Panc1 (cell line): ENCODE data around the gene HAGHL. TPM values are rescaled to one million over a fixed set of nuclear protein-coding genes. Genes with fewer than 3 reads are reported as not detected.

Experiments
- ATAC-seq: fragments of 200-7000 bp; cut with Tn5 transposase; 2 replicates; pipeline ENCODE4 v1.9.1; 2020; ENCODE audit warnings: mild to moderate bottlenecking, moderate library complexity
- BruUV-seq: library from RNA; stranded (reverse); fragments of 400-500 nt; replicated peaks from 2 replicates; lab custom pipeline; 2021; lab: Mats Ljungman, UMichigan
- CTCF ChIA-PET: fragments of 300-600 bp; sonication (Branson Sonifier 250); formaldehyde crosslinking; loops from one replicate; lab custom pipeline; 2022; ENCODE audit warnings: antibody characterized with exemption; lab: Charles Lee
- POLR2A ChIA-PET: fragments of 300-600 bp; sonication (Branson Sonifier 250); formaldehyde crosslinking; loops from one replicate; lab custom pipeline; 2022; ENCODE audit warnings: antibody characterized with exemption; lab: Charles Lee
- DNase-seq: peaks from one replicate; pipeline ENCODE4 v3.0.0-alpha.2; 2010; ENCODE audit warnings: low read depth, low spot score
- H3K27ac ChIP-seq: 2 replicates; pipeline ENCODE4 v1.5.1; 2011; ENCODE audit warnings: mild to moderate bottlenecking, low read length, inconsistent platforms
- H3K27me3 ChIP-seq: fragments of 200-500 bp; sonication (Bioruptor generic); 2 replicates; pipeline ENCODE4 v1.6.0; 2014; ENCODE audit warnings: low read length, inconsistent platforms; ENCODE audit not compliant: control insufficient read depth, insufficient read depth
- H3K36me3 ChIP-seq: fragments of 200-500 bp; sonication (Bioruptor generic); 2 replicates; pipeline ENCODE4 v1.5.1; 2014; ENCODE audit warnings: inconsistent platforms, mild to moderate bottlenecking, low read length, moderate library complexity; ENCODE audit not compliant: control insufficient read depth, insufficient read depth
- H3K4me1 ChIP-seq: 2 replicates; pipeline ENCODE4 v1.5.1; 2011; ENCODE audit warnings: inconsistent platforms, mild to moderate bottlenecking, low read length, moderate library complexity; ENCODE audit not compliant: control insufficient read depth, insufficient read depth
- H3K4me3 ChIP-seq, 2 experiments: 2 replicates each; pipeline ENCODE4 v1.5.1; 2011 to 2012; ENCODE audit warnings: low read depth in 2 of 2, low read length in 2 of 2, mild to moderate bottlenecking in 2 of 2, inconsistent platforms in 1 of 2, moderate library complexity in 1 of 2
- H3K9me3 ChIP-seq: fragments of 200-500 bp; sonication (Bioruptor generic); 2 replicates; pipeline ENCODE4 v1.5.1; 2014; ENCODE audit warnings: low read depth, mild to moderate bottlenecking, inconsistent platforms, low read length, moderate library complexity; ENCODE audit not compliant: control insufficient read depth, insufficient read depth
- CTCF ChIP-seq: fragments of 450-650 bp; IDR thresholded peaks from 2 replicates; pipeline ENCODE4 v1.5.1; 2017; ENCODE audit warnings: mild to moderate bottlenecking
- POLR2AphosphoS5 ChIP-seq: IDR thresholded peaks from 2 replicates; pipeline ENCODE4 v1.6.1; 2012; ENCODE audit warnings: mild to moderate bottlenecking, low read depth, low read length, moderate library complexity
- REST ChIP-seq, 2 experiments: IDR thresholded peaks; 2 replicates each; pipeline ENCODE4 v1.6.1; 2011 to 2012; ENCODE audit warnings: low read depth in 2 of 2, control low read depth in 1 of 2, low read length in 1 of 2, mild to moderate bottlenecking in 1 of 2, moderate library complexity in 1 of 2; ENCODE audit not compliant: insufficient read depth in 1 of 2
- SIN3A ChIP-seq: IDR thresholded peaks from 2 replicates; pipeline ENCODE4 v1.6.1; 2012; ENCODE audit warnings: low read depth, mild to moderate bottlenecking, low read length, moderate library complexity, borderline replicate concordance; ENCODE audit not compliant: insufficient read depth
- TCF7L2 ChIP-seq: IDR thresholded peaks from 2 replicates; pipeline ENCODE4 v1.6.1; 2011; ENCODE audit warnings: mild to moderate bottlenecking, low read depth, low read length, inconsistent platforms
- in situ Hi-C: cut with HindIII; loops from 2 replicates; pipeline ENCODE4 v1.10.0; 2016; ENCODE audit warnings: low sequenced_read_pairs, low pct_unique_long_range_greater_than_20kb
- intact Hi-C: fragments of 100-400 bp; cut with micrococcal nuclease; formaldehyde crosslinking; loops from one replicate; pipeline ENCODE4 v1.10.0; 2022; ENCODE audit not compliant: unreplicated experiment
- total RNA-seq: library from RNA; stranded (reverse); gene quantifications from one replicate; pipeline ENCODE4 v1.2.1, GENCODE V29; 2021; ENCODE audit not compliant: unreplicated experiment

HAGHL gene
- total RNA-seq, 1 experiment from 2014 or later, result 41.1 TPM

GRCh38 chr16:682493-683395 is 44.2 kb upstream of the HAGHL start:
- Histone ChIP-seq H3K27me3 (no peaks in the 10 kb centered on the region), H3K27ac (peak overlapping the region; percentile 87), H3K4me3 (peak overlapping the region; percentile 66 to 71), H3K4me1 (peaks cover 18% of the 10 kb centered on the region), H3K36me3 (peaks cover 5% of the 10 kb centered on the region; the same call in 1 of the 2 replicates), H3K9me3 (no peaks in the 10 kb centered on the region)
- TF ChIP-seq TCF7L2 (no peak), POLR2AphosphoS5 (peak; percentile 28; the same call in 1 of the 2 replicates), REST (IDR thresholded peaks at IDR 0.05; ENCODE audit: insufficient read depth in 1 of 2, low read depth in 2 of 2, low read length in 1 of 2) (no peak; a peak in 1 of 4 replicates), CTCF (peak; percentile 24), SIN3A (peak; percentile 74; the same call in 1 of the 2 replicates)
- ChIA-PET CTCF (no interaction called here), POLR2A (no interaction called here)
- ATAC-seq, result peak; percentile 7
- in situ Hi-C loops (no loop called here), intact Hi-C loops (loop anchor here (10.0 kb wide), 1 partner anchor 1092 kb away; the partner anchor contains the start of genes EME2, MRPS34 and NME3)
- DNase-seq, result no peak
- no TSS peak for BruUV-seq

- ATAC-seq (peak; percentile 7), DNase-seq (no peak)
- Histone ChIP-seq H3K27ac (peak overlapping the region; percentile 87), H3K27me3 (no peaks in the 10 kb centered on the region), H3K9me3 (no peaks in the 10 kb centered on the region), H3K4me3 (peak overlapping the region; percentile 66 to 71), H3K36me3 (peaks cover 5% of the 10 kb centered on the region; the same call in 1 of the 2 replicates), H3K4me1 (peaks cover 18% of the 10 kb centered on the region)
- in situ Hi-C loops (no loop called here), intact Hi-C loops (loop anchor here (10.0 kb wide), 1 partner anchor 1091 kb away; the partner anchor contains the start of genes EME2, MRPS34 and NME3)
- TF ChIP-seq CTCF (no peak), REST (IDR thresholded peaks at IDR 0.05; ENCODE audit: insufficient read depth in 1 of 2, low read depth in 2 of 2, low read length in 1 of 2) (no peak), TCF7L2 (no peak), SIN3A (no peak), POLR2AphosphoS5 (no peak)
- ChIA-PET CTCF (no interaction called here), POLR2A (no interaction called here)
- BruUV-seq, result no TSS peak
Observed at GRCh38 chr16:683396-684070, 43.4 kb upstream of the HAGHL start.
